WERI-Rb-1 (cell line): ENCODE measurements around the gene NFAM1.

Experiments used
- DNase-seq: peaks from one replicate; pipeline ENCODE4 v3.0.0-alpha.2; 2020
- H3K27ac ChIP-seq: fragments of 250-450 bp; sonication (Bioruptor Pico); 2 replicates; pipeline ENCODE4 v1.5.1; 2020; ENCODE audit warnings: mild to moderate bottlenecking, moderate library complexity
- H3K27me3 ChIP-seq: fragments of 250-450 bp; sonication (Bioruptor Pico); 2 replicates; pipeline ENCODE4 v1.5.1; 2021; ENCODE audit warnings: mild to moderate bottlenecking, low read depth, moderate library complexity; ENCODE audit not compliant: insufficient read depth, severe bottlenecking
- H3K36me3 ChIP-seq: fragments of 250-450 bp; sonication (Bioruptor Pico); 2 replicates; pipeline ENCODE4 v1.5.1; 2020; ENCODE audit warnings: mild to moderate bottlenecking, moderate library complexity
- H3K4me3 ChIP-seq: 2 replicates; pipeline ENCODE4 v1.5.1; 2011; ENCODE audit warnings: low read depth, mild to moderate bottlenecking, control low read depth, low read length
- H3K9me3 ChIP-seq: fragments of 250-450 bp; sonication (Bioruptor Pico); 2 replicates; pipeline ENCODE4 v1.5.1; 2021; ENCODE audit warnings: mild to moderate bottlenecking, moderate library complexity; ENCODE audit not compliant: severe bottlenecking
- CTCF ChIP-seq: IDR thresholded peaks from 2 replicates; pipeline ENCODE4 v1.5.1; 2011; ENCODE audit warnings: low read depth, mild to moderate bottlenecking, control low read depth, inconsistent platforms, low read length

Gene NFAM1

GRCh38 chr22:42470366-42471082 lies 38.3 kb upstream of the NFAM1 start:
- TF ChIP-seq CTCF = no peak
- no peak for DNase-seq

GRCh38 chr22:42468841-42469240 lies 36.6 kb upstream of the NFAM1 start:
- no peak for DNase-seq
- no peaks in the 10 kb centered on the region for H3K36me3 ChIP-seq
- H3K27ac ChIP-seq = no peak overlapping the region
- H3K4me3 ChIP-seq = no peak overlapping the region
- no peaks in the 10 kb centered on the region for H3K27me3 ChIP-seq
- no peaks in the 10 kb centered on the region for H3K9me3 ChIP-seq
- no peak for TF ChIP-seq CTCF

More at GRCh38 chr22:42470366-42471082, 38.3 kb upstream of the NFAM1 start:
- Histone ChIP-seq H3K9me3 (no peaks in the 10 kb centered on the region), H3K4me3 (no peak overlapping the region), H3K27ac (no peak overlapping the region), H3K36me3 (no peaks in the 10 kb centered on the region), H3K27me3 (no peaks in the 10 kb centered on the region)

- no peaks in the 10 kb centered on the region for H3K27me3 ChIP-seq
- no peak overlapping the region for H3K27ac ChIP-seq
- no peak overlapping the region for H3K4me3 ChIP-seq
- no peaks in the 10 kb centered on the region for H3K9me3 ChIP-seq
- no peak for TF ChIP-seq CTCF
- no peaks in the 10 kb centered on the region for H3K36me3 ChIP-seq
- no peak for DNase-seq
These were observed 29.8 kb upstream of the NFAM1 start for GRCh38 chr22:42462016-42462415.

- no peak overlapping the region for H3K27ac ChIP-seq
- DNase-seq = no peak
- no peaks in the 10 kb centered on the region for H3K27me3 ChIP-seq
These were observed 29.3 kb upstream of the NFAM1 start for GRCh38 chr22:42461511-42461910.

GRCh38 chr22:42459287-42460063 lies 27.3 kb upstream of the NFAM1 start:
- no peak overlapping the region for H3K27ac ChIP-seq
- H3K9me3 ChIP-seq = no peaks in the 10 kb centered on the region
- H3K4me3 ChIP-seq = no peak overlapping the region
- no peak for DNase-seq
- no peaks in the 10 kb centered on the region for H3K36me3 ChIP-seq
- TF ChIP-seq CTCF = no peak
- no peaks in the 10 kb centered on the region for H3K27me3 ChIP-seq

More at GRCh38 chr22:42461511-42461910, 29.3 kb upstream of the NFAM1 start:
- Histone ChIP-seq H3K36me3 (no peaks in the 10 kb centered on the region), H3K4me3 (no peak overlapping the region), H3K9me3 (no peaks in the 10 kb centered on the region)
- no peak for TF ChIP-seq CTCF
